ENCODE measurements around the gene LGALS4.

DNA sequence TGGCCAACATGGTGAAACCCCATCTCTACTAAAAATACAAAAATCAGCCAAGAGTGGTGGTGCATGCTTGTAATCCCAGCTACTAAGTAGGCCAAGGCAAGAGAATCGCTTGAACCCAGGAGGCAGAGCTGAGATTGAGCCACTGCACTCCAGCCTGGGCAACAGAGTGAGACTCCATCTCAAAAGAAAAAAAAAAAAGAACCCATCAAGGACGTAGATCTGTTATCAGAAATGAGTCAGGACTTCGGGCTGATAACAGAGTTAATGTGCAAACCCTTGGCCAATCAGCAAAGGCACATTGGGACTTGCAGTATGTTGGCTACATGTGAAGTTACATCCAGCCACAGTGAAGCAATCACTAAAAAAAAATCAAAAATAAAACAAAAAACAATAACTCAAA lies 28.5 kb downstream of the LGALS4 start:
- TF ChIP-seq EZH2 (IDR thresholded peaks at IDR 0.05; ENCODE audit: borderline replicate concordance, low read depth, low read length, poor library complexity, severe bottlenecking) (no peak), CTCF (conservative IDR thresholded peaks at IDR 0.05; ENCODE audit: low read depth, low read length) (no peak)
